DMS53 treated with DMSO at 0.1 percent for 48 hours (cell line): Measurements from ENCODE around the gene CDK5RAP2.
"Not testable (repeated sequence)": the region's sequence is repeated elsewhere in the genome, so short reads cannot be mapped to it uniquely, and the experiment has no call there.

Experiments used
- DNase-seq: peaks from one replicate; lab custom pipeline; 2025; ENCODE audit not compliant: unreplicated experiment; lab: John Stamatoyannopoulos, UW

CDK5RAP2 gene

DNA sequence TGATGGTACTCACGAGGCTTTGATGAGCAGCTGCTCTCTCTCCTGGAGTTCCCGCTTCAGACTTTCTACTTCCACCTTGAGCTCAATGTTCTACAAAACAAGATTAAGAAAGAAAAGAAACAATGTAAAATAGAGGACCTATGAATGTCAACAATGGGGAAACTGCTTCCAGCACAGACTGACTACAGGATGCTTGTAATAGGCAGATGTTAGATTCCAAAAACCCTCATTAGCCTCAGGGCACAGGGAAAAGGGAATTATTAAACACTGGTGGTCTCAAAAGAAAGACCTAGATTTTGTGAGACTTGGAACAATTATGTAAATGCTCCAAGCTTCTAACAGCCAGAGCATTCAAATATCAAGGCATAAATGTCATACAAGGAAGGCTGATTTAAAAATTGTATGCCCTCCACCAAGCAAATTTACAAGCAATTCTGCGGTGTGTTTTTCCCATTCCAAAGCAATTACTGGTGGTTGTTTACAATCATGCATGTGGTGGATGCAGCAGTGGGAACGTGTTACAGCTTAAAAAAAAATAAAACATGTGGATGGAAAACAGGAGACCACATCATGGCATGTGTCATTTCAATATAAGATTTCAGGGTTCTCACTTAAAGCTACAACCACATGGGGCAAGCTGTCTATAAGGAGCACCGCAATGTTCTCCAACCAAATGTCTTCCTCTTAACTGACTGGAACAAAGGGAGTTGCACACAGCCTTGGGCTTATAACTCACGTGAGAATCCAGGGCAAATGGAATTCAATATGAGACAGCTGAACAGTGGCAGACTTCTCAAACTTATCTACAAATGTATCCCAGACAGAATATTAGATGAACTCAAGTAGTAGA is 34.0 kb downstream of the CDK5RAP2 start:
- no peak for DNase-seq

DNA sequence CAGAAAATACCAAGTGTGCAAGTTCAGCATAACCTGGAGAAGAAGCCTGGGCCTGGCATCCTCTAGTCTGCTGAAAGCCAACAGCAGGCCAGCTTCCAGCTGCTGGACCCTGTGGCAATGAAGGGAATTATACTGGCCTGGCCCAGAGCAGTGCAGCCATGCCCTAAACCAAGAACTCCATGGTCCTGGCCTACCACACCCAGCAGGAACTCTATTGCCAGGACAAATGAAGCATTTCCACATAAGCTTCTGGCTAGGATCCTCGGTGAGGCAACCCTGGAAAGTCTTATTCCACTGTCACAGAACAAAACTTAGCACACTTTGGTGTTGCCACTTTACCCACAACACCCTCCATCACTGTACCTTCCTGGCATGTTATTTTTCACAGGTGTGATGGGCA is 35.5 kb downstream of the CDK5RAP2 start:
- no peak for DNase-seq

GRCh38 chr9:120542701-120543490 is 37.1 kb downstream of the CDK5RAP2 start:
- DNase-seq: no peak

DNA sequence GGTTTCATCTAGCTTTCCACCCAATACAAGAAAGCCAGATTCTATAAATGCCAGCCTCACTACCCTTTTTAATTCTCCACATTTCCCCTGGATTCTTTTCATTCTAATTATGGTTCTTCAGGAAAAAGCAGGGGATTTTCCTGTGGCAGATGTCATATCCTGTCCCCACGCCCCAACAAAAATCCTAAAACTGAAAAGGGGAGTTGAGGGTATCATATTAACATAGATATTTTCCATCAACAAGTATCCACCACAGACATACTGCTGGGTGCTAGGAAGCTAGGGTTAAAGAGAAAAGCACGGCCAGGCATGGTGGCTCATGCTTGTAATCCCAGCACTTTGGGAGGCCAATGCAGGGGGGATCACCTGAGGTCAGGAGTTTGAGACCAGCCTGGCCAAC is 38.0 kb downstream of the CDK5RAP2 start:
- no peak for DNase-seq

- DNase-seq: no peak
These were observed 40.0 kb downstream of the CDK5RAP2 start for GRCh38 chr9:120539951-120540350.

DNA sequence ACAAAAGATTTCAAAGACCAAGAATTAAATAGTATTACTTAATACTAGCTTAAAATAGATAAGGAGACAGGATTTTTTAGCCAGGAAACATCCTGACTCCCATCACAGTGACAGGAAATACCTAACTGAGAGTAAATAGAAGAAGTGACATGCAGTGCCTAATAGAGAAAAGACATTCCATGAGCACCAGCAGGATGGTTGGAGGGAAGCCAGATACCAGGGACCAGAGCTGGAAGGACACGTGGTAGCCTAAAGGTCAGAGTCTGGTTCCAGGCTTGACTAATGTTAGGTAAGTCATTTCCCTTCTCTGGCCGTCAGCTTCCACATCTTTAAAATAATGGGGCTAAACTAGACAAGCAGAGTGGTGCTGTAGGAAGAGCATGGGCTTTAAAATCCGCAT is 41.6 kb downstream of the CDK5RAP2 start:
- DNase-seq: no peak

DNA sequence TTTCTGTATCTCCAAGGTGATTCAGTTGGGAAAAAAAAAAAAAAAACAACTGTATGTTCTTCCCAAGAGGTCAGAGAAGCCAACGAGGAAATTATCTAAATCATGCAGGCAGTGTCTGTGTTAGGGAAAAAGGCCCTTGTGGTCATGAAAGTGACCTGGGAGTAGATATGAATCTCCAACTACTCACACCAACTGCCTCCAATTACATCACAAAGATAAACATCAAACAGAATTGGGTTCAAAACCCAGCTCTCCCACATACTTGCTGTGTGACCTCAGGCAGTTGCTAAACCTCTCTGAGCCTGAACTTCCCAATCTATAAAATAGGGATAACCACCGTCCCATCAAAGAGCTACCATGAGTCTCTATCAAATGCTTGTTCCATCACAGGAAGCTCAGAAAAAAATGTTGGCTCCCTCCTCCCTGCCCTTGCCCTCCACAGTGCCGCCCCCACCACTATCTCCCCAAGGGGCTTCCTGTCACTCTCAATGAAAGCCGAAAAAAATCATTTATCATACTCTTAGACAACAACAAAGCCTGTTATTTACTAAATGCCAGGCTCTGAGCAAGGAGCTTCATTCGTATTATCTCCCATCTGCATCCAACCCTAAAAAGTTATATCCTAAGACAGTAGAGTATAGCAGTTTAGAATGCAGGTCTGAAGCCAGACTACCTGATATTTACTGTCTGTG is 42.9 kb downstream of the CDK5RAP2 start:
- DNase-seq: no peak

- no peak for DNase-seq
These were observed 43.9 kb downstream of the CDK5RAP2 start for GRCh38 chr9:120536094-120536493.

DNA sequence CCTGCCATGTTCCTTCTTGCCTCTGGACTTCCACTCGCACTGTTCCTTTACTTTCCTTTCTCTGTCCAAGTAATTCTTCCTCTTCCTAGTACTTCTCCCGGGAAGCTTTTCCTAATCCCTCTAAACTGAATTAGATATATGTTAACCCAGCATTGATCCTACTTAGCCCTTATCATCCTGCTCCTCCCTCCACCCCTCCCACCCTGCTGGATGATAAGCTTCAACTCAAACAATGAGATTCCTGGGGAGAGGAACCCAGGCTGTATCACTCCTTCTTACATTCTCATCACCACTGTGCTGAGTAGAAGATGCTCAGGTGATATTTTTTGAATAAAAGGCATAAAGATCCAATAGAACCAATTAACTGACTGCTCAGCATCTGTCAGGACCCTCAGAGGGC is 45.7 kb downstream of the CDK5RAP2 start:
- DNase-seq: no peak

DNA sequence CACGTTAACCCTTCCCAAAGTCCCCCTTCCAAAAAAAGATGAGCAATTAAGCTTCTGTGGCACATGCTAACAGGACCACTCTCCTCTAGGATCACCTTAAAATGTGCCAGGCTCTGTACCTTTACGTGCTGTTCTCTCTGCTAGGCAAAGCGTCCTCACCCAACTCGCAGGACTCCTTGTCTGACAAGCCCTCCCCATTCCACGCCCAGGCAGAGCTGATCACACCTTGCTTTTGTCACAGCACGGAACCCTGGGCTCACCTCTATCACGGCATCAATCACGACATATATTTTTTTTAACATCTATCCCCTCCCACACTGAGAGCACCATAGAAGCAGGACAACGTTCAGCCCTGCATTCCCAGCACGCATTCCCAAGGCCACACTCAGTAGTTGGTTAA is 47.1 kb downstream of the CDK5RAP2 start:
- DNase-seq: no peak

DNA sequence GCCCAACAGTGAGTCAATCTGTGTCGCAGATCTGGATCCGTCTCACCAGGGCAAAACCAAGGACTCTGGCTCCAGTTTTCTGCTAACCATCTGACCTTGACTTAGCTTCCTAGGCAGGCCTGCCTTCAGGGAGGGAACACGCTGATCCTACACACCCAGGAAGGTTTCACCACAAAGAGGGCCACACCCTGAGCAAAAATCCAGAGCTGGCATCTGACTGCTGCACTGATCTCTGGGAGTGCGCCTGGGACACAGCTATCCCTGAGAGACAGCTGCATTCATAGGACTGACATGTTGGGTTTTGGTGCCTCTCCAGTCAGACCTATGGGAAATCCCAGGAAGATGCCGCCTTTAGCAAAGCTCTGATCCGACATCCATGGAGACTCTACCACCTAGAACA is 47.5 kb downstream of the CDK5RAP2 start:
- DNase-seq: no peak

DNA sequence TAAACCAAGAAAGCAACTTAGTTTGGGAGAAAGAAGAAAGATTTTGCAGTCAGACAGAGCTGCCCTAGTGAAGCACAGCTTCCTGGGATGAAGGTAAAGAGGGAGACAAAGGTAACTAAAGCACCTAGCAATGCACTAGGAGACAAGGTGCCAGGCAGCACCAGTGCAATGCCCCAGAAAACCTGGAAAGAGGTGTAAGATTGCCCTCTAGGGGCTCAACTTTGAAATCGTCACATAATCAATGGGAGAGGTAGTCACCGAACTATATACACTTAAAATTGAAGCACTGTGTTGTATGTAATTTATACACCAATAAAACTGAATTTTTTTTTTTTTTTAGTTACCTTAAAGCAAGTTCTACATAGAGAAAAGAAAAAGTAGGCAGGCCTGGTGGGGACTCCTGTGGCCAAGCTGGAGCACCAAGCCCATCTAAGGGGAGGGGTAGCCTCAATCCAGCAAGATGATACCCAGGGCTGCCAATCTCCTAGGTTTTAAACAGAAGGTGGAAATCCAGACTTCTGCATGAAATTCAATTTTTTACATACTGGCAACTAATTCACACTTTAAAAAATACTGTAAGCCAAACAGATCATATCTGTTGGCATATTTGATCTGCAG is 48.2 kb downstream of the CDK5RAP2 start:
- peak; percentile 18 for DNase-seq

GRCh38 chr9:120530220-120530832 is 49.6 kb downstream of the CDK5RAP2 start:
- not testable (repeated sequence) for DNase-seq

GRCh38 chr9:120528829-120529228 is 51.1 kb downstream of the CDK5RAP2 start:
- DNase-seq: no peak

DNA sequence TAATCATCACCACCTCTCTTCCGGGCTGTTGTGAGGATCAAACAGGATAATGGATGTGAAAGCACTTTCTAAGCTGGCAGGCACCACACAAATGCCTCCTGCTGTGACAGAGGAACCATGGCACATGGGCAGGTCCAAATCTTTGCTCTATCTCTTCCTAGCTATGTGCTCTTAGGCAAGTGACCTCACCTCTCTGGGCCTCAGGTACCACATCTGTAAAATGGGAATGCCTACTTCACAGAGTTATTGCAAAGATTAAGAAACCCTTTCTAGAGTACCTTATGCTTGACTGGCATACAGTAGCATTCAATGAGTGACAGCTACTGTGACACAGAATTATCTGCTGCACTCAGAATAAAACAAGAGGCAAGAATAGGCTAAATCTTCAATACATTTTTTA is 51.6 kb downstream of the CDK5RAP2 start:
- DNase-seq: no peak

DNA sequence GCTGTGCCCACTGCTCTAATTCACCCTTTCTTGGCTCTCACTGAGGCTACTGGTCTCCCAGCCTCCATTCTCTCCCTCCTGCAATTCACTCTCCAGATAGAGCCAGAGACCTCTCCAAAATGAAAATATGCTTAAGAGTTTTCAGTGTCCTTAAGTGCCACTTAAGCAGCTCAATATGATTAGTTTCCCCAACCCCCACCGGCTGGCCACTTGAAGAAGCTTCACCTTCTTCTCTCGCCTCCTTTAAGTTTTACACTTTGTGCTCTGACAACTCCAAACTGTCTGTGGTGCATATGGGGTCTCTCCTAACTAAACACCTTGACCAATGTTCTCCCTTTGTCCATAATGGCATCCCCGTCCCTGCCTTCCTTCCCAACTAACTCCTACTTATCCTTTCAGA is 53.4 kb downstream of the CDK5RAP2 start:
- no peak for DNase-seq

DNA sequence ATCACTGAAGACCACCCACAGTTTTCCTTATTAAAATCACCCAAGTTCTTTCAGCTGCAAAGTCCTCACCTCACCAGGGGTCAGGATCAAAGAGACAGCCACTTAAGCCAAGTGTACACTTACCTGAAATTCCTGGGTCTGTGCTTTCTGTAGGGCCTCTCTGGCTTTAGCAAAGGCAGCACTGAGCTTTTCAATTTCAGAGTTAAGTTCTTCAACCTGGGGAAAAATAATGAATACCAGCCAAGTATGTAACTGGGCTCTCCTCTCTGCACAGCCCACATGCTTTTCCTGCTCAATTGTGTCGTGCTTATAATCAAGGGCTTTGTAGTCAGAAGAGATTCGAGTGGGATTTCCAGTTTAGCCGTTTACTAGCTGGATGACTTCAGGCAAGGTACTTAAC is 55.1 kb downstream of the CDK5RAP2 start:
- no peak for DNase-seq

DNA sequence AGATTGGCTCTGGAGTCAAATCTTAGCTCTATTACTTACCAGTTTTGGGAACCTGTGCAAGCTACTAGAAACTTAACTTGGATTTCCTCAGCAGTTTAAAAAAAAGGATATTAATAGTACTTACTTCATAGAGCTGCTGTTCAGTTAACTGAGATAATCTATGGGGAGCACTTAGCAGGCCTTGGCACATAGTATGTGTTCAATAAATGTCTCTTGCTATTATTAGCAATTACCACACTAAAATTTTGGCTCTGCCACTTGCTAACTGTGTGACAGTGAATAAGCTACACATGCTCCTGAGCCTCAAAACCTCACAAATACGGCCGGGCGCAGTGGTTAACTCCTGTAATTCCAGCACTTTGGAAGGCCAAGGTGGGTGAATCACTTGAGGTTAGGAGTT is 55.9 kb downstream of the CDK5RAP2 start:
- DNase-seq: no peak

DNA sequence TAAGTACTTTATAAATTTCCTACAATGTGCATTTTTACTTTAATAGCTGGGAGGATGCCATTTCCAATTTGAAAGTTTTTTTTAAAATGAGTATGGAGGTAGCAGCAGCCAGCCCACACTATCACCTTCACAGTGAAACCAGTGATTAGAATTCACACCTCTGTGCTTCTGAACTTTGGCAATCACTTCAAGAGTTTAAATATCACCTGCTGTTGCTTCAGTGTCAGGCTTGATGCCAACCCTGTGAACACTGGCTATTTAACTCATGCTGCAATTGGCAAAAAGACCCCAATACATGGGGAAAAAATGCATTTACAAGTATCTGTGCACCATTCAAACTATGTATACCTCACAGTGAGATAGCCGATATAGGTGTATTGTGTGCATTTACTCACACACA is 57.4 kb downstream of the CDK5RAP2 start:
- no peak for DNase-seq

- DNase-seq: no peak
These were observed 57.9 kb downstream of the CDK5RAP2 start for GRCh38 chr9:120522032-120522431.

GRCh38 chr9:120521101-120521500 is 58.9 kb downstream of the CDK5RAP2 start:
- DNase-seq: no peak
